Astrocyte (in vitro differentiated cells and primary cell): ENCODE data around the gene FAM185A.
"Not testable (repeated sequence)": the region's sequence is repeated elsewhere in the genome, so short reads cannot be mapped to it uniquely, and the experiment has no call there.

Experiments used
- CTCF ChIP-seq: IDR thresholded peaks from 2 replicates; pipeline ENCODE4 v1.5.1; 2011; ENCODE audit warnings: low read depth, mild to moderate bottlenecking, inconsistent platforms, low read length, moderate library complexity; ENCODE audit not compliant: insufficient read depth
- EZH2 ChIP-seq: IDR thresholded peaks from 2 replicates; pipeline ENCODE4 v1.6.1; 2012; ENCODE audit warnings: mild to moderate bottlenecking, low read length, inconsistent platforms; ENCODE audit not compliant: insufficient read depth

- TF ChIP-seq CTCF, EZH2: not testable (repeated sequence)
Observed at GRCh38 chr7:102749445-102749786, 617 bp downstream of the FAM185A start.
